ENCODE data around the gene U2SURP.

U2SURP gene

GRCh38 chr3:142961539-142961938, 39.8 kb upstream of the U2SURP start:
- DNase-seq (ENCODE audit: low read depth): no peak
- TF ChIP-seq CTCF (IDR thresholded peaks at IDR 0.05; ENCODE audit: insufficient read depth, low read depth, low read length, missing control alignments): no peak
- no peak overlapping the region for H3K4me3 ChIP-seq (ENCODE audit: low read depth, low read length)

GRCh38 chr3:142962175-142962519, 39.2 kb upstream of the U2SURP start:
- TF ChIP-seq CTCF (IDR thresholded peaks at IDR 0.05; ENCODE audit: insufficient read depth, low read depth, low read length, missing control alignments): no peak
- DNase-seq (ENCODE audit: low read depth): no peak
- H3K4me3 ChIP-seq (ENCODE audit: low read depth, low read length): no peak overlapping the region

- no peak overlapping the region for H3K4me3 ChIP-seq (ENCODE audit: low read depth, low read length)
- no peak for TF ChIP-seq CTCF (IDR thresholded peaks at IDR 0.05; ENCODE audit: insufficient read depth, low read depth, low read length, missing control alignments)
- no peak for DNase-seq (ENCODE audit: low read depth)
Observed at GRCh38 chr3:142962520-142963233, 38.7 kb upstream of the U2SURP start.

GRCh38 chr3:142963234-142963515, 38.2 kb upstream of the U2SURP start:
- H3K4me3 ChIP-seq (ENCODE audit: low read depth, low read length): no peak overlapping the region
- no peak for DNase-seq (ENCODE audit: low read depth)
- no peak for TF ChIP-seq CTCF (IDR thresholded peaks at IDR 0.05; ENCODE audit: insufficient read depth, low read depth, low read length, missing control alignments)

GRCh38 chr3:142963516-142964448, 37.6 kb upstream of the U2SURP start, which contains the start of gene PAQR9:
Gene PAQR9 (minus strand): TSS chr3:142963674. CDS start chr3:142963336, 338 bp downstream.
- DNase-seq (ENCODE audit: low read depth): no peak
- no peak for TF ChIP-seq CTCF (IDR thresholded peaks at IDR 0.05; ENCODE audit: insufficient read depth, low read depth, low read length, missing control alignments)
- peak within 1 kb of the TSS; percentile 43; the same call in 1 of the 2 replicates for H3K4me3 ChIP-seq (ENCODE audit: low read depth, low read length)

GRCh38 chr3:142965581-142965980, 35.8 kb upstream of the U2SURP start:
- no peak for TF ChIP-seq CTCF (IDR thresholded peaks at IDR 0.05; ENCODE audit: insufficient read depth, low read depth, low read length, missing control alignments)
- no peak for DNase-seq (ENCODE audit: low read depth)
- H3K4me3 ChIP-seq (ENCODE audit: low read depth, low read length): no peak overlapping the region
